ENCODE measurements around the gene ESPN.

DNA sequence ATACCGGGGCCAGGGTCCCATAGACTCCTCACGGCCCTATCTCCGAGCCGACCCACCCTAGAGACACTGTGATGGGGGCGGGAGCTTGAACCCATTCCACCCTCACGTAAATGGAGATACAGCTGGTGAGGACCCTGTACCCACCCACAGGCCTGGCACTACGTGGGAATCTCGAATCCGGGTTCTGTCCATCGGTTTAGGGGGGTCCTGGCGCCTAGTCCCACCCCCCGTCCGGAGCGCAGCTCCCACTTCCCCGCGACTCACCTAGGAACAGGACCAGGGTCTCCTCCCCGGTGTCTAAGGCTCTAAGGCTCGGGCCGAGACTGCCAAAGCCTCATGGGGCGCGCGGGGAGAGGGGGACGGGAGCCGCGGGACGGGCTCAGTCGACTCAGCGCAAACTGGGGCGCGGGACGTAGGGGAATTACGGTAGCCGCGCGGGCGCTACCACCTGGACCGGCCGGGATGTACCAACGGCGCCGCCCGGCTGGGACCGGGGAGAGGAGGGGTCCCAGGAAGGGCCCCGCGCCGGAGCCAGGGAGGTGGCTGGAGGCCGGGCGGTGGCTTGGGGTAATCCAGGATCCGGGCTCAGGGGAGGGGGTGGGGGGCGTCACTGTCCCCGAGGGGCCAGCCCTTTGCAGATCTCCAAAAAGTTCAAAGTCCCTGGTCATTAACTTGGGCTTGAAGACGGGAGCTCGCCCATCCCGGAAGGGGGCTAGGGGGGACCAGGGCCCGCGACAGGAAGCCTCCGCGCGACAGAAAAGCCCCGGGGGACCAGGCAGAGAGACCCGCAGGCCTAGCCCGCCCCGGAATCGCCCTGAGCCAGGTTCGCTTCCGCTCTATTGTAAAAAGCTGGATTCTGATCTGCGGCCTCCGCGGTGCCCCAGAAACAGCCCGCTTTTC, 65.9 kb downstream of the ESPN start:
- peak in 1 of 2 donors; percentile 22 for TF ChIP-seq POLR2A (IDR thresholded peaks at IDR 0.05)
- TF ChIP-seq CTCF (IDR thresholded peaks at IDR 0.05): peak in 1 of 6 experiments; percentile 17

Measured in adrenal gland (tissue), 5 donors.